Testis (tissue), 3 donors: ENCODE results near the gene HIF3A. TPM values are rescaled to one million over a fixed set of nuclear protein-coding genes. Genes with fewer than 3 reads are reported as not detected.

Experiments
- DNase-seq: peaks from one replicate; pipeline ENCODE4 v3.0.0-alpha.2; 2019
- H3K27ac ChIP-seq, 2 donors: fragments of 200-600 bp; sonication (generic); one replicate each; pipeline ENCODE4 v1.5.1; 2019
- H3K27me3 ChIP-seq: fragments of 200-600 bp; sonication (generic); one replicate; pipeline ENCODE4 v1.5.1; 2019
- H3K36me3 ChIP-seq: fragments of 200-600 bp; sonication (generic); one replicate; pipeline ENCODE4 v1.5.1; 2017; ENCODE audit warnings: low read depth; ENCODE audit errors: missing control alignments
- H3K4me1 ChIP-seq: fragments of 200-600 bp; sonication (generic); one replicate; pipeline ENCODE4 v1.5.1; 2019
- H3K4me3 ChIP-seq, 2 donors: fragments of 200-600 bp; sonication (generic); one replicate each; pipeline ENCODE4 v1.5.1; 2017 to 2019
- H3K9me3 ChIP-seq: fragments of 200-600 bp; sonication (generic); one replicate; pipeline ENCODE4 v1.5.1; 2017
- POLR2A ChIP-seq: fragments of 450-650 bp; IDR thresholded peaks from one replicate; pipeline ENCODE4 v1.6.1; 2017; ENCODE audit warnings: antibody characterized with exemption, mild to moderate bottlenecking, moderate library complexity
- WGBS, 2 donors: methylation state at CpG; one replicate each; pipeline ENCODE4 v1.1.5; 2018; 5-methylcytosine and 5-hydroxymethylcytosine counted together
- intact Hi-C: fragments of 100-400 bp; cut with DNase I; formaldehyde crosslinking; loops from one replicate; pipeline ENCODE4 v1.15.1; 2023; ENCODE audit warnings: low total_unique reads
- polyA plus RNA-seq: library from polyadenylated mRNA; stranded (reverse); fragments of 350-450 nt; fragmentation: Illumina TruSeq; extraction: RNeasy Lipid Tissue Mini Kit (QIAGEN cat#74804); gene quantifications from one replicate; pipeline ENCODE4 v1.2.3, GENCODE V29; 2014; ENCODE audit warnings: low read depth, low replicate concordance; ENCODE audit not compliant: insufficient read depth
- total RNA-seq, 2 donors: library from RNA; depleted of rRNA; stranded (reverse); fragments of >200 nt; gene quantifications; one replicate each; pipeline ENCODE4 v1.2.3, GENCODE V29; 2016
- TF ChIP-seq, protein P1 (sequence below), 3 experiments: fragments of 450-650 bp in 2 of 3; fragments of 200-600 bp in 1 of 3; sonication (generic) in 1 of 3; IDR thresholded peaks; one replicate each; pipeline ENCODE4 v1.5.1; 2016 to 2019; ENCODE audit warnings: antibody characterized with exemption in 3 of 3, mild to moderate bottlenecking in 2 of 3, moderate library complexity in 1 of 3

The HIF3A gene
- total and polyA plus RNA-seq, 3 donors from 2014 or later = 3.8 to 105 (median 82.6) TPM

GRCh38 chr19:46284635-46285034 is 12.2 kb upstream of the HIF3A start:
- H3K4me1 ChIP-seq = no peaks in the 10 kb centered on the region
- H3K9me3 ChIP-seq = no peaks in the 10 kb centered on the region
- no peak overlapping the region for H3K4me3 ChIP-seq
- intact Hi-C loops = loop anchor here (10.0 kb wide), 1 partner anchor 210 kb away; the partner anchor contains the start of gene PNMA8B
- H3K27ac ChIP-seq = no peak overlapping the region
- no peak for DNase-seq
- no peak for TF ChIP-seq POLR2A
- TF ChIP-seq, protein P1, sequence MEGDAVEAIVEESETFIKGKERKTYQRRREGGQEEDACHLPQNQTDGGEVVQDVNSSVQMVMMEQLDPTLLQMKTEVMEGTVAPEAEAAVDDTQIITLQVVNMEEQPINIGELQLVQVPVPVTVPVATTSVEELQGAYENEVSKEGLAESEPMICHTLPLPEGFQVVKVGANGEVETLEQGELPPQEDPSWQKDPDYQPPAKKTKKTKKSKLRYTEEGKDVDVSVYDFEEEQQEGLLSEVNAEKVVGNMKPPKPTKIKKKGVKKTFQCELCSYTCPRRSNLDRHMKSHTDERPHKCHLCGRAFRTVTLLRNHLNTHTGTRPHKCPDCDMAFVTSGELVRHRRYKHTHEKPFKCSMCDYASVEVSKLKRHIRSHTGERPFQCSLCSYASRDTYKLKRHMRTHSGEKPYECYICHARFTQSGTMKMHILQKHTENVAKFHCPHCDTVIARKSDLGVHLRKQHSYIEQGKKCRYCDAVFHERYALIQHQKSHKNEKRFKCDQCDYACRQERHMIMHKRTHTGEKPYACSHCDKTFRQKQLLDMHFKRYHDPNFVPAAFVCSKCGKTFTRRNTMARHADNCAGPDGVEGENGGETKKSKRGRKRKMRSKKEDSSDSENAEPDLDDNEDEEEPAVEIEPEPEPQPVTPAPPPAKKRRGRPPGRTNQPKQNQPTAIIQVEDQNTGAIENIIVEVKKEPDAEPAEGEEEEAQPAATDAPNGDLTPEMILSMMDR (IDR thresholded peaks at IDR 0.05) = no peak
- WGBS, 2 donors = 57 to 86% methylated on average over 7 to 9 of the region's 9 CpGs
- no peaks in the 10 kb centered on the region for H3K27me3 ChIP-seq
- no peaks in the 10 kb centered on the region for H3K36me3 ChIP-seq

DNA sequence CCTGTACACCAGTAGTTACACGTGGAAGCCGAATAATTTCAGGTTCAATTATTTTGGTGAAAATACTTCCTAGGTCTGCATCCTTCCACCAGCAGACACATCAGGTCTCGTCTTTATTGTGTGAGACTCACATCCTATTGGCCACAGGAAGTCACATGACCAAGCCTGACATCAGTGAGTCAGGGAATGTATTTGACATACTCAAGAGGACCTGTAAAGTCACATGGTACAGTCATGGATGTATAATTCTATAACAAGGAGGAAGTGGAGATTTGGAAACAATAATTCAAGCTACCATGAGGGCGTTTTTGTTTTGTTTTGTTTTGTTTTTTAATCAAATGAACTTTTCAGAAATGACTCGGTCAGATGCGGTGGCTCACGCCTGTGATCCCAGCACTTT is 9.3 kb upstream of the HIF3A start:
- Histone ChIP-seq H3K4me1 (no peaks in the 10 kb centered on the region), H3K4me3 (no peak overlapping the region), H3K9me3 (no peaks in the 10 kb centered on the region), H3K27ac (no peak overlapping the region), H3K36me3 (no peaks in the 10 kb centered on the region), H3K27me3 (no peaks in the 10 kb centered on the region)
- intact Hi-C loops = loop anchor here (10.0 kb wide), 1 partner anchor 207 kb away; the partner anchor contains the start of gene PNMA8B
- WGBS, 2 donors = 68 to 73% methylated on average over 7 of the region's 7 CpGs
- no peak for TF ChIP-seq POLR2A
- TF ChIP-seq, protein P1 (IDR thresholded peaks at IDR 0.05) = no peak
- no peak for DNase-seq

DNA sequence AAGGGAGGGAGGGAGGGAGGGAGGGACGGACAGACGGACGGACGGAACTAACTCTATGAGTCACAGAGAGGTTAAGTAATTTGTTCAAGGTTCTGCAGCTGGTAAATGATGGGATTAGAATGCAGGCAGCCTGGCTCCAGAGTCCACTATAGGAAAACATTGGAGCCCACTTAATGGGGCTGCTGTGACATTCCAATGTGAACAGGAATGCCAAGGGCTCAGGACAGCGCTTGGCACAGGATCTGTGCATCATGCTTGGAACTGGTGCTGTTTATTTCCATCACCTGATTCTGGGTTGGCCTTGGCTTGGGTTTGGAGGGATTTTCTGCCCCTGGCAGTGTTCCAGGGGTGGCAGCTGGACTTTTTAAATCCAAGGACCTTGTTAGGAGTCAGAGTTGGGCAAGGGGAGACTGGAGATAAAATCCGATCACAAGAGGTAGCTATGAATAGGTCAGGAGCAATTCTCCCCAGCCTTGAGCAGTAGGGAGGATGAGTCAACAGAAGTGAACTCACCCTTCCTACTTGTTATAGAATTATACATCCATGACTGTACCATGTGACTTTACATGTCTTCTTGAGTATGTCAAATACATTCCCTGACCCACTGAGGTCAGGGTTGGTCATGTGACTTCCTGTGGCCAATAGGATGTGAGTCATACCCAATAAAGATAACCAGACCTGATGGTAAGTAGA is 7.8 kb upstream of the HIF3A start:
- DNase-seq = no peak
- Histone ChIP-seq H3K27me3 (no peaks in the 10 kb centered on the region), H3K27ac (no peak overlapping the region), H3K4me1 (no peaks in the 10 kb centered on the region), H3K9me3 (no peaks in the 10 kb centered on the region), H3K4me3 (no peak overlapping the region), H3K36me3 (no peaks in the 10 kb centered on the region)
- WGBS, 2 donors = 42 to 55% methylated on average over 6 of the region's 6 CpGs
- intact Hi-C loops = loop anchor here (10.0 kb wide), 1 partner anchor 206 kb away; the partner anchor contains the start of gene PNMA8B
- TF ChIP-seq, protein P1 (IDR thresholded peaks at IDR 0.05) = no peak
- TF ChIP-seq POLR2A = no peak

- no peak overlapping the region for H3K27ac ChIP-seq
- no peak for DNase-seq
- WGBS, 2 donors = 67 to 70% methylated on average over 4 of the region's 4 CpGs
- H3K9me3 ChIP-seq = no peaks in the 10 kb centered on the region
- intact Hi-C loops = loop anchor here (10.0 kb wide), 1 partner anchor 205 kb away; the partner anchor contains the start of gene PNMA8B
- H3K27me3 ChIP-seq = no peaks in the 10 kb centered on the region
- H3K4me3 ChIP-seq = no peak overlapping the region
- H3K36me3 ChIP-seq = no peaks in the 10 kb centered on the region
- no peaks in the 10 kb centered on the region for H3K4me1 ChIP-seq
- TF ChIP-seq POLR2A = no peak
- TF ChIP-seq, protein P1 (IDR thresholded peaks at IDR 0.05) = no peak
Measured at GRCh38 chr19:46289724-46290619, 6.9 kb upstream of the HIF3A start.
